Esophagus muscularis mucosa (tissue), 4 donors: ENCODE results near the gene PTPRCAP. TPM values are rescaled to one million over a fixed set of nuclear protein-coding genes. Genes with fewer than 3 reads are reported as not detected.
A peak's percentile ranks its signal among the peaks of the same experiment; 100 is the strongest.
"Not testable (repeated sequence)": the region's sequence is repeated elsewhere in the genome, so short reads cannot be mapped to it uniquely, and the experiment has no call there.

ENCODE experiments used
- DNase-seq: peaks from one replicate; pipeline ENCODE4 v3.0.0-alpha.2; 2017; ENCODE audit errors: extremely low spot score
- H3K27ac ChIP-seq, 4 donors: fragments of 200-600 bp; sonication (generic); replicated peaks in 1 of 4; 1 replicate in 3 of 4; 2 replicates in 1 of 4; pipeline ENCODE4 v1.5.1; 2016 to 2019; ENCODE audit warnings: mild to moderate bottlenecking in 1 of 4
- H3K27me3 ChIP-seq, 4 donors: fragments of 200-600 bp; sonication (generic); one replicate each; pipeline versions ENCODE4 v1.5.1 to v1.6.0; 2016 to 2019
- H3K36me3 ChIP-seq, 4 donors: fragments of 200-600 bp; sonication (generic); one replicate each; pipeline ENCODE4 v1.5.1; 2016 to 2019
- H3K4me1 ChIP-seq, 4 donors: fragments of 200-600 bp; sonication (generic); one replicate each; pipeline ENCODE4 v1.5.1; 2016 to 2019
- H3K4me3 ChIP-seq, 4 donors: fragments of 200-600 bp; sonication (generic); 1 replicate in 2 of 4; 2 replicates in 2 of 4; pipeline ENCODE4 v1.5.1; 2016 to 2019; ENCODE audit warnings: mild to moderate bottlenecking in 4 of 4, moderate library complexity in 1 of 4
- H3K9me3 ChIP-seq, 4 donors: fragments of 200-600 bp; sonication (generic); 1 replicate in 3 of 4; 2 replicates in 1 of 4; pipeline ENCODE4 v1.5.1; 2016 to 2019
- CTCF ChIP-seq, 3 experiments: fragments of 200-600 bp in 2 of 3; fragments of 450-650 bp in 1 of 3; sonication (generic) in 2 of 3; IDR thresholded peaks; one replicate each; pipeline ENCODE4 v1.5.1; 2017 to 2019; ENCODE audit warnings: antibody characterized with exemption in 3 of 3, mild to moderate bottlenecking in 2 of 3, moderate library complexity in 1 of 3
- EP300 ChIP-seq: sonication (generic); formaldehyde crosslinking; IDR thresholded peaks from one replicate; pipeline ENCODE4 v1.6.1; 2017; ENCODE audit warnings: antibody characterized with exemption
- POLR2A ChIP-seq: fragments of 450-650 bp; IDR thresholded peaks from one replicate; pipeline ENCODE4 v1.6.1; 2017; ENCODE audit warnings: antibody characterized with exemption, moderate library complexity, mild to moderate bottlenecking, low read depth
- POLR2AphosphoS5 ChIP-seq, 2 donors: sonication (generic); formaldehyde crosslinking; IDR thresholded peaks; one replicate each; pipeline ENCODE4 v1.6.1; 2017; ENCODE audit warnings: antibody characterized with exemption in 2 of 2
- WGBS: methylation state at CpG from one replicate; pipeline ENCODE4 v1.1.5; 2018; 5-methylcytosine and 5-hydroxymethylcytosine counted together
- intact Hi-C: fragments of 100-400 bp; cut with DNase I; formaldehyde crosslinking; loops from one replicate; pipeline ENCODE4 v1.15.1; 2023
- total RNA-seq, 4 donors: library from RNA; depleted of rRNA; stranded (reverse); fragments of >200 nt; gene quantifications; one replicate each; pipeline versions ENCODE4 v1.1.0 to v1.2.1, GENCODE V29; 2016

Gene PTPRCAP
- total RNA-seq, 4 donors from 2014 or later = 2.4 to 8.9 (median 3.6) TPM

GRCh38 chr11:67468456-67468758 lies 30.9 kb upstream of the PTPRCAP start:
- WGBS = no CpG with 5 or more reads among the region's 6 CpGs
- no peaks in the 10 kb centered on the region for H3K27me3 ChIP-seq
- H3K36me3 ChIP-seq = no peaks in the 10 kb centered on the region
- TF ChIP-seq EP300 (no peak), CTCF (IDR thresholded peaks at IDR 0.05) (no peak), POLR2A (no peak), POLR2AphosphoS5 (IDR thresholded peaks at IDR 0.05) (no peak)
- no peaks in the 10 kb centered on the region for H3K9me3 ChIP-seq
- intact Hi-C loops = loop anchor here (5.0 kb wide), 1 partner anchor 66 kb away; the partner anchor contains the start of genes PPP1CA and TBC1D10C
- DNase-seq = no peak
- peaks cover 30 to 59% (median 53%) of the 10 kb centered on the region in 4 donors for H3K4me1 ChIP-seq
- H3K4me3 ChIP-seq = peak overlapping the region; percentile 71 to 95 (median 88)
- peak overlapping the region; percentile 89 to 93 (median 92) for H3K27ac ChIP-seq

GRCh38 chr11:67468056-67468455 lies 30.6 kb upstream of the PTPRCAP start:
- Histone ChIP-seq H3K27me3 (no peaks in the 10 kb centered on the region), H3K4me3 (peak overlapping the region; percentile 71 to 95 (median 88)), H3K4me1 (peaks cover 30 to 60% (median 54%) of the 10 kb centered on the region in 4 donors), H3K36me3 (no peaks in the 10 kb centered on the region), H3K9me3 (no peaks in the 10 kb centered on the region), H3K27ac (peak overlapping the region; percentile 89 to 93 (median 92))
- intact Hi-C loops = loop anchor here (5.0 kb wide), 1 partner anchor 66 kb away; the partner anchor contains the start of genes PPP1CA and TBC1D10C
- TF ChIP-seq CTCF (IDR thresholded peaks at IDR 0.05) (no peak), EP300 (no peak), POLR2A (no peak), POLR2AphosphoS5 (IDR thresholded peaks at IDR 0.05) (no peak)
- 40% methylated on average over 1 of the region's 5 CpGs for WGBS
- no peak for DNase-seq

- 86% methylated on average over 6 of the region's 11 CpGs for WGBS
- TF ChIP-seq EP300 (no peak), POLR2A (no peak), CTCF (IDR thresholded peaks at IDR 0.05) (no peak), POLR2AphosphoS5 (IDR thresholded peaks at IDR 0.05) (no peak)
- H3K27me3 ChIP-seq = no peaks in the 10 kb centered on the region
- no peak for DNase-seq
- peaks cover 30 to 60% (median 54%) of the 10 kb centered on the region in 4 donors for H3K4me1 ChIP-seq
- H3K36me3 ChIP-seq = no peaks in the 10 kb centered on the region
- H3K9me3 ChIP-seq = no peaks in the 10 kb centered on the region
- intact Hi-C loops = loop anchor here (5.0 kb wide), 1 partner anchor 65 kb away; the partner anchor contains the start of genes PPP1CA and TBC1D10C
- H3K4me3 ChIP-seq = peak overlapping the region in 1 of 4 donors; percentile 95
- peak overlapping the region; percentile 18 to 94 (median 92) for H3K27ac ChIP-seq
These were observed 29.7 kb upstream of the PTPRCAP start for GRCh38 chr11:67466962-67467771.

GRCh38 chr11:67466367-67466766 lies 28.9 kb upstream of the PTPRCAP start:
- Histone ChIP-seq H3K27ac (peak overlapping the region in 3 of 4 donors; percentile 86 to 94 (median 87)), H3K4me3 (no peak overlapping the region), H3K9me3 (no peaks in the 10 kb centered on the region), H3K36me3 (no peaks in the 10 kb centered on the region), H3K27me3 (no peaks in the 10 kb centered on the region), H3K4me1 (peaks cover 30 to 60% (median 54%) of the 10 kb centered on the region in 4 donors)
- intact Hi-C loops = loop anchor here (5.0 kb wide), 1 partner anchor 64 kb away; the partner anchor contains the start of genes PPP1CA and TBC1D10C
- WGBS = 82% methylated on average over 4 of the region's 5 CpGs
- TF ChIP-seq EP300 = no peak
- no peak for DNase-seq

- not testable (repeated sequence) for H3K36me3 ChIP-seq, H3K27me3 ChIP-seq, H3K9me3 ChIP-seq, DNase-seq
- intact Hi-C loops = loop anchor here (5.0 kb wide), 1 partner anchor 63 kb away; the partner anchor contains the start of genes PPP1CA and TBC1D10C
- peak overlapping the region; percentile 86 to 94 (median 90) for H3K27ac ChIP-seq
- peaks cover 30 to 60% (median 54%) of the 10 kb centered on the region in 4 donors for H3K4me1 ChIP-seq
- H3K4me3 ChIP-seq = peak overlapping the region in 1 of 4 donors; percentile 76
- WGBS = no CpG with 5 or more reads among the region's 2 CpGs
These were observed 28.0 kb upstream of the PTPRCAP start for GRCh38 chr11:67465530-67465929.
